HCT116 (cell line): ENCODE results near the gene GFM1. TPM values are rescaled to one million over a fixed set of nuclear protein-coding genes. Genes with fewer than 3 reads are reported as not detected.
A peak's percentile ranks its signal among the peaks of the same experiment; 100 is the strongest.

Experiments used
- ATAC-seq: fragments of 200-7000 bp; cut with Tn5 transposase; 2 replicates; pipeline ENCODE4 v1.9.1; 2020; ENCODE audit warnings: mild to moderate bottlenecking, moderate library complexity
- BruUV-seq: library from RNA; stranded (reverse); fragments of 400-500 nt; replicated peaks from 2 replicates; lab custom pipeline; 2021; lab: Mats Ljungman, UMichigan
- CTCF ChIA-PET: fragments of 300-600 bp; sonication (Branson Sonifier 250); formaldehyde crosslinking; loops from one replicate; lab custom pipeline; 2021; ENCODE audit warnings: antibody characterized with exemption; lab: Charles Lee
- POLR2A ChIA-PET: fragments of 300-600, 350-600 bp; sonication (Branson Sonifier 250); formaldehyde crosslinking; loops from one replicate; lab custom pipeline; 2021; ENCODE audit warnings: antibody characterized with exemption; lab: Charles Lee
- RAD21 ChIA-PET, 2 experiments: fragments of 300-600 bp; sonication (Branson Sonifier 250); formaldehyde crosslinking; loops; one replicate each; lab custom pipeline; 2023; ENCODE audit warnings: low total read pairs in 2 of 2; ENCODE audit not compliant: uncharacterized antibody in 2 of 2, unreplicated experiment in 2 of 2, low non-redundant PET in 1 of 2; lab: Charles Lee
- DNase-seq: peaks from one replicate; pipeline ENCODE4 v3.0.0-alpha.2; 2010; ENCODE audit warnings: low read depth, low spot score
- H2AFZ ChIP-seq: fragments of 200-600 bp; shearing (Covaris generic), sonication (generic); 2 replicates; pipeline ENCODE4 v1.6.1; 2017; ENCODE audit warnings: low read depth, mixed run types, mixed read lengths, antibody characterized with exemption, low read length; ENCODE audit not compliant: poor library complexity, severe bottlenecking
- H3K27ac ChIP-seq: 2 replicates; pipeline ENCODE4 v1.5.1; 2012; ENCODE audit warnings: low read depth, low read length
- H3K27me3 ChIP-seq: fragments of 200-600 bp; sonication (generic); 2 replicates; pipeline ENCODE4 v1.6.1; 2016; ENCODE audit warnings: mixed run types, low read length, mixed read lengths; ENCODE audit not compliant: insufficient read depth
- H3K36me3 ChIP-seq, 2 experiments: fragments of 200-500 bp in 1 of 2; fragments of 200-600 bp in 1 of 2; sonication (Bioruptor generic) in 1 of 2; sonication (generic) in 1 of 2; 2 replicates each; pipeline versions ENCODE4 v1.5.1 to v1.6.1; 2014 to 2016; ENCODE audit warnings: low read length in 2 of 2, inconsistent platforms in 1 of 2, mixed read lengths in 1 of 2, mixed run types in 1 of 2; ENCODE audit not compliant: insufficient read depth in 2 of 2, control insufficient read depth in 1 of 2
- H3K4me1 ChIP-seq, 2 experiments: fragments of 200-600 bp in 1 of 2; sonication (generic) in 1 of 2; 2 replicates each; pipeline versions ENCODE4 v1.5.1 to v1.6.1; 2012 to 2017; ENCODE audit warnings: low read length in 2 of 2, inconsistent platforms in 1 of 2, mild to moderate bottlenecking in 1 of 2, mixed read lengths in 1 of 2, mixed run types in 1 of 2, moderate library complexity in 1 of 2; ENCODE audit not compliant: insufficient read depth in 2 of 2, control insufficient read depth in 1 of 2
- H3K4me2 ChIP-seq: fragments of 200-600 bp; sonication (generic); 2 replicates; pipeline ENCODE4 v1.6.1; 2017; ENCODE audit warnings: mixed run types, low read length, mixed read lengths
- H3K4me3 ChIP-seq, 2 experiments: fragments of 200-600 bp in 1 of 2; sonication (generic) in 1 of 2; replicated peaks in 1 of 2; 2 replicates each; pipeline ENCODE4 v1.5.1; 2011 to 2016; ENCODE audit warnings: low read length in 2 of 2, control low read depth in 1 of 2, low read depth in 1 of 2, mild to moderate bottlenecking in 1 of 2, mixed read lengths in 1 of 2, mixed run types in 1 of 2
- H3K79me2 ChIP-seq: fragments of 200-600 bp; sonication (generic); 2 replicates; pipeline ENCODE4 v1.6.1; 2017; ENCODE audit warnings: mild to moderate bottlenecking, mixed run types, low read length, moderate library complexity, mixed read lengths; ENCODE audit not compliant: insufficient read depth
- H3K9ac ChIP-seq: fragments of 200-600 bp; sonication (generic); 2 replicates; pipeline ENCODE4 v1.6.1; 2016; ENCODE audit warnings: low read length, mixed read lengths
- H3K9me2 ChIP-seq: fragments of 200-600 bp; sonication (generic), shearing (Covaris generic); 2 replicates; pipeline ENCODE4 v1.6.1; 2017; ENCODE audit warnings: mixed run types, mild to moderate bottlenecking, moderate library complexity; ENCODE audit not compliant: insufficient read depth
- H3K9me3 ChIP-seq, 2 experiments: fragments of 200-500 bp in 1 of 2; fragments of 200-600 bp in 1 of 2; sonication (Bioruptor generic) in 1 of 2; sonication (generic) in 1 of 2; 2 replicates each; pipeline ENCODE4 v1.6.1; 2014 to 2017; ENCODE audit warnings: low read length in 2 of 2, mixed read lengths in 2 of 2, inconsistent platforms in 1 of 2, low read depth in 1 of 2, mild to moderate bottlenecking in 1 of 2, mixed run types in 1 of 2, moderate library complexity in 1 of 2; ENCODE audit not compliant: control insufficient read depth in 1 of 2, insufficient read depth in 1 of 2
- H4K20me1 ChIP-seq: fragments of 200-600 bp; sonication (generic), shearing (Covaris generic); 2 replicates; pipeline ENCODE4 v1.6.1; 2017; ENCODE audit warnings: mixed run types, mild to moderate bottlenecking, moderate library complexity; ENCODE audit not compliant: insufficient read depth
- FOSL1 ChIP-seq: IDR thresholded peaks from 2 replicates; pipeline ENCODE4 v1.6.1; 2012; ENCODE audit warnings: low read depth
- POLR2A ChIP-seq: IDR thresholded peaks from 2 replicates; pipeline ENCODE4 v1.7.0; 2011; ENCODE audit warnings: borderline replicate concordance; ENCODE audit not compliant: insufficient read depth, insufficient read length; ENCODE audit errors: extremely low read depth
- SIN3A ChIP-seq: IDR thresholded peaks from 2 replicates; pipeline ENCODE4 v1.6.1; 2012; ENCODE audit warnings: low read depth
- TCF7L2 ChIP-seq: IDR thresholded peaks from 2 replicates; pipeline ENCODE4 v1.7.0; 2011; ENCODE audit warnings: borderline replicate concordance, inconsistent platforms; ENCODE audit not compliant: insufficient read depth, insufficient read length; ENCODE audit errors: extremely low read depth
- intact Hi-C: fragments of 100-400 bp; cut with micrococcal nuclease; formaldehyde crosslinking; loops from 2 replicates; pipeline ENCODE4 v1.10.0; 2022
- total RNA-seq: library from RNA; stranded (reverse); gene quantifications from one replicate; pipeline ENCODE4 v1.2.1, GENCODE V29; 2021; ENCODE audit not compliant: unreplicated experiment
- TF ChIP-seq, protein P1 (sequence below), 3 experiments: fragments of 200-600 bp in 1 of 3; sonication (generic) in 1 of 3; IDR thresholded peaks in 2 of 3; conservative IDR thresholded peaks in 1 of 3; 2 replicates each; pipeline ENCODE4 v1.5.1; 2012 to 2017; ENCODE audit warnings: low read depth in 2 of 3, low read length in 2 of 3, antibody characterized with exemption in 1 of 3, borderline replicate concordance in 1 of 3, control low read depth in 1 of 3, mild to moderate bottlenecking in 1 of 3, mixed read lengths in 1 of 3, mixed run types in 1 of 3, moderate library complexity in 1 of 3; ENCODE audit not compliant: insufficient read depth in 1 of 3

GFM1 gene
- total RNA-seq, 1 experiment from 2014 or later: 38.7 TPM

DNA sequence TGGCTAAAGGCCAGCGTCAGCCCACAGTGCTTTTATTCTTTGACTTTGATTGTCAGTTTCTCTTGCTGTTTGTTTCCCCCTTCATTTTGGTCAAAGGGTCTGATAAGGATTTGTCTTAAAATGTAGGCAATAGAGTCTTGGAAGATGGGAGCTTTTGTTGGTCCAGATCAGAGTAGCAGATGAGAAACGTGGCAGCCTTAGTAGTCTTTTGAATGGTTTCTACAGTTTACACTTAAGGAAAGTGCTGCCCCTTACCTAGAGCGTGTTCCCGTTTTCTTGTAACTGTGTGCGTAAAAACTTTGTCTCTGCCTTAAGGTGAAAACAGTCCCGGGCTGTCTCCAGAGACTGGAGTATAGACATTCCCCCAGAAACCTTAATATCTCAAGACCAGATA, 27.5 kb downstream of the GFM1 start (continued):
- no peak for TF ChIP-seq TCF7L2
- TF ChIP-seq SIN3A: no peak

DNA sequence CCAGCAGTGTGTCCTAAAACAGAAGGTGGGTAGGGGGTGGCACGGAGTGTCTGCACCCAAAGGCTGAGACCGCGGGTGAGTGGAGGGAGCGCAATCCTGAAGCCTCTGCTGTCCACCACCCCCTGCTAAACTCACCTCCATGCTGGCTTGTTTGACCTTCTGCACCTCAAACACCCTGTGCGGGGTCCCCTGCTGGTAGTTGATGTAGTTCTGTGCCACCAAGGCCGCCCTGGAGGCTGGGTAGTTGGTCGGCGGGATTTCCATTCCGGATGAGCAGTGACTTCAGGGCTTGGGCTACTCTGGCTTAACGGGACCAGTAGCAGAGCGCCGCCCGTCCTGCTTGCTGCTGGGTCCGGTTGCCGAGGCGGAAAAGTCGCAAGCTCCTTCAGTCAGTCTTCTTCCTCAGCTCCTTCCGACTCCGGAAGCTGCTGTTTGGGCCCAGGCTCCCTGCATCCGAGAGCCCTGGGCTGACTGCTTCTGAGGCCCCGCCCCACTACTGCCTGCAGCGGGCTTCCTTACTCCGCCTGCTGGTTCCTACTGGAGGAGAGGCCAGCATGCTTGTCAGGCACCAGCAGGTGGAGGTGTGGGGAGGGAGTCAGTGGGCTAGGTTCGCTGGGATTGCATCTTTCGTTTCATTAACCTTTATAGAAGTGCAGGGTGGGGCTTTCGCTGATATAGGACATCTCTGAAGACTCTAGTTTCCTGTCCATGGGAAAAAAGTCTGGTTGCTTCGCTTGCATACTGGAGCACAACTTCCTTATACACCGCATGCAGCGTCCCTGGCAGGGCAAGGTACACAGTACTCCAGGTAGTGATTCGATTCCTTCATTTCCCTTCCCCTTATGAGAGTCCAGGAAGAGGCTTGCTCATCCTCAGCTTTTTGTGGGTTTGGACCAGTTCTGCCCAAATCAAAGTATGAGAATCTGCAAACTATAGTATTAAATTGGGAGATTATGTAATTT, 28.2 kb downstream of the GFM1 start, which contains the start of gene LXN:
TSS of gene LXN (minus strand) at position 434 of the 962 bp plus-strand sequence. CDS start at position 264, 170 bp downstream.
- peak; percentile 100 for ATAC-seq

More for the DNA sequence above, 28.2 kb downstream of the GFM1 start, which contains the start of gene LXN:
- H3K27ac ChIP-seq: no peak within 1 kb of the TSS
- RAD21 ChIA-PET: no interaction called here
- no peaks in the 10 kb centered on the region for H3K27me3 ChIP-seq
- CTCF ChIA-PET: no interaction called here
- intact Hi-C loops: no loop called here
- no peaks in the 10 kb centered on the region for H3K4me1 ChIP-seq
- no peaks in the 10 kb centered on the region for H3K9me2 ChIP-seq
- peaks cover 0 to 2% of the 10 kb centered on the region in 2 experiments; a peak in 1 of 4 replicates for H3K36me3 ChIP-seq
- no peak within 1 kb of the TSS for H3K9ac ChIP-seq
- no peaks in the 10 kb centered on the region for H3K9me3 ChIP-seq
- H2AFZ ChIP-seq: no peak within 1 kb of the TSS
- POLR2A ChIA-PET: no interaction called here
- no peak within 1 kb of the TSS for H3K4me3 ChIP-seq
- peaks cover 3% of the 10 kb centered on the region; the same call in 1 of the 2 replicates for H4K20me1 ChIP-seq
- TF ChIP-seq FOSL1 (no peak), POLR2A (no peak)
- TF ChIP-seq, protein P1, sequence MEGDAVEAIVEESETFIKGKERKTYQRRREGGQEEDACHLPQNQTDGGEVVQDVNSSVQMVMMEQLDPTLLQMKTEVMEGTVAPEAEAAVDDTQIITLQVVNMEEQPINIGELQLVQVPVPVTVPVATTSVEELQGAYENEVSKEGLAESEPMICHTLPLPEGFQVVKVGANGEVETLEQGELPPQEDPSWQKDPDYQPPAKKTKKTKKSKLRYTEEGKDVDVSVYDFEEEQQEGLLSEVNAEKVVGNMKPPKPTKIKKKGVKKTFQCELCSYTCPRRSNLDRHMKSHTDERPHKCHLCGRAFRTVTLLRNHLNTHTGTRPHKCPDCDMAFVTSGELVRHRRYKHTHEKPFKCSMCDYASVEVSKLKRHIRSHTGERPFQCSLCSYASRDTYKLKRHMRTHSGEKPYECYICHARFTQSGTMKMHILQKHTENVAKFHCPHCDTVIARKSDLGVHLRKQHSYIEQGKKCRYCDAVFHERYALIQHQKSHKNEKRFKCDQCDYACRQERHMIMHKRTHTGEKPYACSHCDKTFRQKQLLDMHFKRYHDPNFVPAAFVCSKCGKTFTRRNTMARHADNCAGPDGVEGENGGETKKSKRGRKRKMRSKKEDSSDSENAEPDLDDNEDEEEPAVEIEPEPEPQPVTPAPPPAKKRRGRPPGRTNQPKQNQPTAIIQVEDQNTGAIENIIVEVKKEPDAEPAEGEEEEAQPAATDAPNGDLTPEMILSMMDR (IDR thresholded peaks at IDR 0.05 in 2 of 3, conservative IDR thresholded peaks at IDR 0.05 in 1 of 3; ENCODE audit: borderline replicate concordance in 1 of 3, insufficient read depth in 1 of 3, low read depth in 2 of 3, low read length in 2 of 3): peak; percentile 41 to 57 (median 41); a peak in 5 of 6 replicates
- no peak for DNase-seq
- no TSS peak for BruUV-seq
- no peak within 1 kb of the TSS for H3K4me2 ChIP-seq
- H3K79me2 ChIP-seq: peaks cover 5% of the 10 kb centered on the region
